Caco-2 (cell line): ENCODE measurements around the gene DDX25. TPM values are rescaled to one million over a fixed set of nuclear protein-coding genes. Genes with fewer than 3 reads are reported as not detected.

ENCODE experiments used
- BruUV-seq: library from RNA; stranded (reverse); fragments of 400-500 nt; replicated peaks from 2 replicates; lab custom pipeline; 2021; lab: Mats Ljungman, UMichigan
- CTCF ChIA-PET: fragments of 300-600 bp; sonication (Branson Sonifier 250); formaldehyde crosslinking; loops from one replicate; lab custom pipeline; 2022; ENCODE audit warnings: antibody characterized with exemption; lab: Charles Lee
- POLR2A ChIA-PET: fragments of 300-600 bp; sonication (Branson Sonifier 250); formaldehyde crosslinking; loops from one replicate; lab custom pipeline; 2022; ENCODE audit warnings: antibody characterized with exemption; lab: Charles Lee
- DNase-seq, 2 experiments: peaks; one replicate each; pipeline versions ENCODE4 v3.0.0 to v3.0.0-alpha.2; 2020 to 2022
- H3K27me3 ChIP-seq: replicated peaks from 2 replicates; pipeline ENCODE4 v1.6.0; 2011; ENCODE audit warnings: low read length; ENCODE audit not compliant: control insufficient read depth, insufficient read depth
- H3K36me3 ChIP-seq: 2 replicates; pipeline ENCODE4 v1.5.1; 2011; ENCODE audit warnings: low read length; ENCODE audit not compliant: control insufficient read depth, insufficient read depth
- H3K4me1 ChIP-seq: fragments of 250-450 bp; sonication (Bioruptor Pico); 2 replicates; pipeline ENCODE4 v1.5.1; 2020; ENCODE audit warnings: mild to moderate bottlenecking
- H3K4me3 ChIP-seq: 2 replicates; pipeline ENCODE4 v1.5.1; 2011; ENCODE audit warnings: low read depth, mild to moderate bottlenecking, control low read depth, low read length
- H3K9me3 ChIP-seq: fragments of 250-450 bp; sonication (Bioruptor Pico); 2 replicates; pipeline ENCODE4 v1.5.1; 2020; ENCODE audit warnings: mild to moderate bottlenecking, moderate library complexity
- H3K27ac Mint-ChIP-seq: one replicate; pipeline ENCODE4 v1.8.0; 2022; ENCODE audit warnings: mixed read lengths; ENCODE audit not compliant: unreplicated experiment
- H3K27me3 Mint-ChIP-seq: one replicate; pipeline ENCODE4 v1.8.0; 2022; ENCODE audit warnings: mixed read lengths; ENCODE audit not compliant: insufficient read depth, unreplicated experiment
- H3K36me3 Mint-ChIP-seq: one replicate; pipeline ENCODE4 v1.8.0; 2022; ENCODE audit warnings: mild to moderate bottlenecking, mixed read lengths; ENCODE audit not compliant: insufficient read depth, unreplicated experiment
- H3K4me1 Mint-ChIP-seq: one replicate; pipeline ENCODE4 v1.8.0; 2022; ENCODE audit warnings: low read depth, mixed read lengths; ENCODE audit not compliant: unreplicated experiment
- H3K4me3 Mint-ChIP-seq: one replicate; pipeline ENCODE4 v1.8.0; 2022; ENCODE audit warnings: mild to moderate bottlenecking, moderate library complexity, mixed read lengths; ENCODE audit not compliant: unreplicated experiment
- H3K9me3 Mint-ChIP-seq: one replicate; pipeline ENCODE4 v1.8.0; 2022; ENCODE audit warnings: mixed read lengths; ENCODE audit not compliant: unreplicated experiment
- CTCF ChIP-seq, 2 experiments: fragments of 200-600 bp in 1 of 2; IDR thresholded peaks; 1 replicate in 1 of 2; 2 replicates in 1 of 2; pipeline versions ENCODE4 v1.5.1 to v1.8.0; 2011 to 2022; ENCODE audit warnings: antibody characterized with exemption in 1 of 2, control low read depth in 1 of 2, inconsistent platforms in 1 of 2, low read depth in 1 of 2, low read length in 1 of 2, mild to moderate bottlenecking in 1 of 2, moderate library complexity in 1 of 2; ENCODE audit not compliant: insufficient read depth in 1 of 2, severe bottlenecking in 1 of 2, unreplicated experiment in 1 of 2
- intact Hi-C: fragments of 100-400 bp; cut with micrococcal nuclease; formaldehyde crosslinking; loops from one replicate; pipeline ENCODE4 v1.10.0; 2022; ENCODE audit not compliant: unreplicated experiment
- total RNA-seq: library from RNA; stranded (reverse); gene quantifications from 2 replicates; pipeline ENCODE4 v1.2.3, GENCODE V29; 2022

Gene DDX25
- total RNA-seq, 1 experiment from 2014 or later = not detected

GRCh38 chr11:125924384-125925007 is 20.2 kb downstream of the DDX25 start:
- no peak overlapping the region for H3K4me3 ChIP-seq
- H3K4me1 ChIP-seq = no peaks in the 10 kb centered on the region
- H3K4me1 Mint-ChIP-seq = no peaks in the 10 kb centered on the region
- no peak overlapping the region for H3K4me3 Mint-ChIP-seq
- intact Hi-C loops = loop anchor here (5.0 kb wide), 2 partner anchors 218 to 343 kb away; partner anchors contain the start of genes FOXRED1 and SRPRA
- H3K27me3 ChIP-seq = no peaks in the 10 kb centered on the region
- peaks cover 15% of the 10 kb centered on the region for H3K27me3 Mint-ChIP-seq
- POLR2A ChIA-PET = no interaction called here
- TF ChIP-seq CTCF (IDR thresholded peaks at IDR 0.05; ENCODE audit: insufficient read depth in 1 of 2, low read depth in 1 of 2, low read length in 1 of 2, severe bottlenecking in 1 of 2, unreplicated experiment in 1 of 2) = no peak
- DNase-seq = no peak
- CTCF ChIA-PET = interaction anchor here (0.9 kb wide), 2 partner anchors 18 to 137 kb away, joined by 3 to 4 read pairs; no protein-coding TSS in a partner anchor
- no peaks in the 10 kb centered on the region for H3K9me3 Mint-ChIP-seq
- no peaks in the 10 kb centered on the region for H3K9me3 ChIP-seq
- H3K27ac Mint-ChIP-seq = no peak overlapping the region
- BruUV-seq = no TSS peak
- H3K36me3 ChIP-seq = no peaks in the 10 kb centered on the region
- H3K36me3 Mint-ChIP-seq = no peaks in the 10 kb centered on the region

- H3K36me3 ChIP-seq = no peaks in the 10 kb centered on the region
- Mint-ChIP-seq H3K27ac (no peak overlapping the region), H3K4me1 (no peaks in the 10 kb centered on the region), H3K9me3 (no peaks in the 10 kb centered on the region), H3K27me3 (peaks cover 20% of the 10 kb centered on the region), H3K36me3 (no peaks in the 10 kb centered on the region), H3K4me3 (no peak overlapping the region)
- H3K9me3 ChIP-seq = no peaks in the 10 kb centered on the region
- no TSS peak for BruUV-seq
- ChIA-PET POLR2A (no interaction called here), CTCF (interaction anchor here (0.9 to 1.0 kb wide), 3 partner anchors 17 to 268 kb away, joined by 3 to 4 read pairs (median 4); no protein-coding TSS in a partner anchor)
- no peak overlapping the region for H3K4me3 ChIP-seq
- peak in 1 of 2 experiments; percentile 40 for TF ChIP-seq CTCF (IDR thresholded peaks at IDR 0.05; ENCODE audit: insufficient read depth in 1 of 2, low read depth in 1 of 2, low read length in 1 of 2, severe bottlenecking in 1 of 2, unreplicated experiment in 1 of 2)
- intact Hi-C loops = no loop called here
- DNase-seq = no peak
- no peaks in the 10 kb centered on the region for H3K27me3 ChIP-seq
- no peaks in the 10 kb centered on the region for H3K4me1 ChIP-seq
Observed at GRCh38 chr11:125925247-125925740, 21.0 kb downstream of the DDX25 start.

DNA sequence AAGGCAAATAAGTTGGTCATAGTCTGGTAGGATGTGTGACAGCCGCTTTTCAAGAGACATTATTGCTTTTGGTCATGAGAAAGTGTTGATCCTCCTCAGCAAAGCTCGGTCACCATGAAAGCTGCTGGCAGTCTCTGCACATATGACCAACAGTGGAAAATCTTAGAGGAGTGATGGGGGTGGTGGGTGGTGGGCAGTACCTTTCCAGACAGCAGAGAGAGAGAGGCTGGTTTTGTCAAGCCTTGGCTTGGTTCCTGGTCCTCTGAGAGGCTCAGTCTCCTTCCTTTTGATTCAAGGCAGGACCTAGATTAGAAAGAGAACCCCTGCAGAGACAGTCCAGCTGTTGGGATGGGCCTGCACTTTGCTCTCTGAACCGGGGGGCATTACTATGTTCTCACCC is 21.5 kb downstream of the DDX25 start:
- H3K4me1 Mint-ChIP-seq = no peaks in the 10 kb centered on the region
- H3K27me3 ChIP-seq = no peaks in the 10 kb centered on the region
- no peak overlapping the region for H3K27ac Mint-ChIP-seq
- H3K9me3 Mint-ChIP-seq = no peaks in the 10 kb centered on the region
- H3K4me3 Mint-ChIP-seq = no peak overlapping the region
- CTCF ChIA-PET = interaction anchor here (0.5 to 1.0 kb wide), 3 partner anchors 136 to 947 kb away, joined by 3 to 4 read pairs (median 4); no protein-coding TSS in a partner anchor
- no peaks in the 10 kb centered on the region for H3K36me3 Mint-ChIP-seq
- no peak overlapping the region for H3K4me3 ChIP-seq
- no peaks in the 10 kb centered on the region for H3K9me3 ChIP-seq
- H3K27me3 Mint-ChIP-seq = peaks cover 18% of the 10 kb centered on the region
- no peak for TF ChIP-seq CTCF (IDR thresholded peaks at IDR 0.05; ENCODE audit: insufficient read depth in 1 of 2, low read depth in 1 of 2, low read length in 1 of 2, severe bottlenecking in 1 of 2, unreplicated experiment in 1 of 2)
- no peaks in the 10 kb centered on the region for H3K36me3 ChIP-seq
- no TSS peak for BruUV-seq
- POLR2A ChIA-PET = no interaction called here
- no peaks in the 10 kb centered on the region for H3K4me1 ChIP-seq
- DNase-seq = no peak
- intact Hi-C loops = no loop called here
